Thyroid gland (tissue), 4 donors: ENCODE results near the gene AOAH.

Experiments used
- POLR2A ChIP-seq, 2 donors: fragments of 450-650 bp; IDR thresholded peaks; one replicate each; pipeline ENCODE4 v1.6.1; 2017; ENCODE audit warnings: antibody characterized with exemption in 2 of 2, mild to moderate bottlenecking in 2 of 2, moderate library complexity in 1 of 2
- TF ChIP-seq, protein P1 (sequence below), 6 experiments: fragments of 200-600 bp in 3 of 6; fragments of 450-650 bp in 3 of 6; sonication (generic) in 3 of 6; IDR thresholded peaks; one replicate each; pipeline ENCODE4 v1.5.1; 2016 to 2019; ENCODE audit warnings: antibody characterized with exemption in 6 of 6, mild to moderate bottlenecking in 2 of 6, inconsistent platforms in 1 of 6, moderate library complexity in 1 of 6

DNA sequence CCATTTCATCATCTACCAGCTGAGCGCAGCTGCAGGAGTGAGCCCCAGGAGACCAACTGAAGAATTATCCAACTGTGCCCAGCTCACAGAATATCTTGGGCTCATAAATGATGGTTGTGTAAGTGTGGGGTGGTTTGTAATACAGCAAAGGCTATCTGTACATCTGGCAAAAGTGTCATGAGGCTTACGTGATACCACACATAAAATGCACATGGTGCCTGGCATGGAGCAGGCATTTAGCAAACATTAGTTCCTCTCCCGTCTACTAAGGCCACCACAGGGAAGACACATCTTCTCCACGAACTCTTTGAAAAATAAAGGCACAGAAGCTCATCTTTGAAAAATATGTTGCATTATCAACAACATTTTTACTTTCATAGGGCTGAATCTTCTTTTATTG, 32.3 kb downstream of the AOAH start:
- TF ChIP-seq, protein P1, sequence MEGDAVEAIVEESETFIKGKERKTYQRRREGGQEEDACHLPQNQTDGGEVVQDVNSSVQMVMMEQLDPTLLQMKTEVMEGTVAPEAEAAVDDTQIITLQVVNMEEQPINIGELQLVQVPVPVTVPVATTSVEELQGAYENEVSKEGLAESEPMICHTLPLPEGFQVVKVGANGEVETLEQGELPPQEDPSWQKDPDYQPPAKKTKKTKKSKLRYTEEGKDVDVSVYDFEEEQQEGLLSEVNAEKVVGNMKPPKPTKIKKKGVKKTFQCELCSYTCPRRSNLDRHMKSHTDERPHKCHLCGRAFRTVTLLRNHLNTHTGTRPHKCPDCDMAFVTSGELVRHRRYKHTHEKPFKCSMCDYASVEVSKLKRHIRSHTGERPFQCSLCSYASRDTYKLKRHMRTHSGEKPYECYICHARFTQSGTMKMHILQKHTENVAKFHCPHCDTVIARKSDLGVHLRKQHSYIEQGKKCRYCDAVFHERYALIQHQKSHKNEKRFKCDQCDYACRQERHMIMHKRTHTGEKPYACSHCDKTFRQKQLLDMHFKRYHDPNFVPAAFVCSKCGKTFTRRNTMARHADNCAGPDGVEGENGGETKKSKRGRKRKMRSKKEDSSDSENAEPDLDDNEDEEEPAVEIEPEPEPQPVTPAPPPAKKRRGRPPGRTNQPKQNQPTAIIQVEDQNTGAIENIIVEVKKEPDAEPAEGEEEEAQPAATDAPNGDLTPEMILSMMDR (IDR thresholded peaks at IDR 0.05), result no peak
- TF ChIP-seq POLR2A (IDR thresholded peaks at IDR 0.05), result no peak
